Measurements from ENCODE around the gene TSPAN1.

TSPAN1 gene

DNA sequence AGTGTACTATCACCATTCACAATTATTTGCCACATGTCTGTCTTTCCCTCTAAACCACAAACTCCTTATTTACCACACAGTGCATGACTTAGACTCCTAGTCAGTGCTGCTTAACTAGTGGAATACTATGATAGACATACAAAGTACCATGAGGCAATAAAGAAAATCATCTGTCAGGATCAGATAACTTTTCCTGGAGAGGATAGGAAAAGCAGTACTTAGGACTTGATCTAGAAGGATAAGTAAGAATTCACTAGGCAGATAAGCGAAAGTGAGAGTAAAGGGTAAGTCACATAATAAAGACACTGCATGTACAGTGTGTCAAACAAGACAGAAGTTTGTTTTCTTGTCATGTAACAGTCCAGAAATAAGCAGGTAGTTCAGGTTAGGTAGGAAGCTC lies 21.2 kb upstream of the TSPAN1 start:
- Histone ChIP-seq H3K4me3 (ENCODE audit: low read depth, low read length) (no peak overlapping the region), H3K27ac (no peak overlapping the region), H3K36me3 (no peaks in the 10 kb centered on the region), H3K27me3 (ENCODE audit: insufficient read depth, low read depth, severe bottlenecking) (no peaks in the 10 kb centered on the region), H3K9me3 (ENCODE audit: severe bottlenecking) (no peaks in the 10 kb centered on the region)
- TF ChIP-seq, protein P1, sequence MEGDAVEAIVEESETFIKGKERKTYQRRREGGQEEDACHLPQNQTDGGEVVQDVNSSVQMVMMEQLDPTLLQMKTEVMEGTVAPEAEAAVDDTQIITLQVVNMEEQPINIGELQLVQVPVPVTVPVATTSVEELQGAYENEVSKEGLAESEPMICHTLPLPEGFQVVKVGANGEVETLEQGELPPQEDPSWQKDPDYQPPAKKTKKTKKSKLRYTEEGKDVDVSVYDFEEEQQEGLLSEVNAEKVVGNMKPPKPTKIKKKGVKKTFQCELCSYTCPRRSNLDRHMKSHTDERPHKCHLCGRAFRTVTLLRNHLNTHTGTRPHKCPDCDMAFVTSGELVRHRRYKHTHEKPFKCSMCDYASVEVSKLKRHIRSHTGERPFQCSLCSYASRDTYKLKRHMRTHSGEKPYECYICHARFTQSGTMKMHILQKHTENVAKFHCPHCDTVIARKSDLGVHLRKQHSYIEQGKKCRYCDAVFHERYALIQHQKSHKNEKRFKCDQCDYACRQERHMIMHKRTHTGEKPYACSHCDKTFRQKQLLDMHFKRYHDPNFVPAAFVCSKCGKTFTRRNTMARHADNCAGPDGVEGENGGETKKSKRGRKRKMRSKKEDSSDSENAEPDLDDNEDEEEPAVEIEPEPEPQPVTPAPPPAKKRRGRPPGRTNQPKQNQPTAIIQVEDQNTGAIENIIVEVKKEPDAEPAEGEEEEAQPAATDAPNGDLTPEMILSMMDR (IDR thresholded peaks at IDR 0.05; ENCODE audit: low read depth, low read length): no peak
- no peak for DNase-seq

GRCh38 chr1:46157916-46158311 lies 17.0 kb upstream of the TSPAN1 start:
- Histone ChIP-seq H3K9me3 (ENCODE audit: severe bottlenecking) (no peaks in the 10 kb centered on the region), H3K4me3 (ENCODE audit: low read depth, low read length) (no peak overlapping the region), H3K27me3 (ENCODE audit: insufficient read depth, low read depth, severe bottlenecking) (no peaks in the 10 kb centered on the region), H3K36me3 (no peaks in the 10 kb centered on the region), H3K27ac (no peak overlapping the region)
- no peak for DNase-seq
- TF ChIP-seq, protein P1 (IDR thresholded peaks at IDR 0.05; ENCODE audit: low read depth, low read length): no peak

DNA sequence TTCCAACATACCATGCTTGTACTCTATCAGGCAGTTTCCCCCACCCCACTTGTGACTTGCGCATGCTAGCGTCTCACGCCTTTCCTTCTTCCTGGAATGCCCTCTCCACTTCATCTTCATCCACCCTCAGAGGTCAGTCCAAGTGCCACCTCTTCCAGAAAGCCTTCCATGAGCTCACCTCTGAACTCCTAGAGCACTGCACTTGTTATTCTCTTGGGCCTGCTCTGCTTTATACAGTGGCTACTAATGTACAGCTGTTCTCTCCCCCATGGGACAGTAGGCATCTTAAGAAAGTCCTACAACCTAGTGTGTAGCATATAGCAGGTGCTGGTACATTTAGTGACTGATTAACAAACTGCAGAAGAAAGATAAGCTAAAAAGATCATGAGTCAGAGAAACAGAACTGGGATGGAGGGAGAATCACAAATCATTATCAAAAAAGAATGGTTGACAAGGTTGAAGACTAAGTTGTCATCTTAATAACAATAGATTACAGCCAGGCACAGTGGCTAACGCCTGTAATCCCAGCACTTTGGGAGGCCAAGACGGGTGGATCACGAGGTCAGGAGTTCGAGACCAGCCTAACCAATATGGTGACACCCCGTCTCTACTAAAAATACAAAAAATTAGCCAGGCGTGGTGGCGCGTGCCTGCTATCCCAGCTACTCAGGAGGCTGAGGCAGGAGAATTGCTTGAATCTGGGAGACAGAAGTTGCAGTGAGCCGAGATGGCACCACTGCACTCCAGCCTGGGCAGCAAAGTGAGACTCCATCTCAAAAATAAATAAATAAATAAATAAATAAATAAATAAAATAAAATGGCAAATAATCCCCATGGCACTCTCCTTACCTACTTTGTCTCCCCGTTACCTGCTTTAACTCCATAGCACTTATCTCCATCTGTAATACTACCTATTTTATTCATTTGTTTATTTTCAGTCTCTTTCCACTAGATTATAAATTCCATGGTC lies 16.3 kb upstream of the TSPAN1 start:
- Histone ChIP-seq H3K9me3 (ENCODE audit: severe bottlenecking) (no peaks in the 10 kb centered on the region), H3K4me3 (ENCODE audit: low read depth, low read length) (no peak overlapping the region), H3K27ac (no peak overlapping the region), H3K36me3 (no peaks in the 10 kb centered on the region), H3K27me3 (ENCODE audit: insufficient read depth, low read depth, severe bottlenecking) (no peaks in the 10 kb centered on the region)
- TF ChIP-seq, protein P1 (IDR thresholded peaks at IDR 0.05; ENCODE audit: low read depth, low read length): no peak
- no peak for DNase-seq

DNA sequence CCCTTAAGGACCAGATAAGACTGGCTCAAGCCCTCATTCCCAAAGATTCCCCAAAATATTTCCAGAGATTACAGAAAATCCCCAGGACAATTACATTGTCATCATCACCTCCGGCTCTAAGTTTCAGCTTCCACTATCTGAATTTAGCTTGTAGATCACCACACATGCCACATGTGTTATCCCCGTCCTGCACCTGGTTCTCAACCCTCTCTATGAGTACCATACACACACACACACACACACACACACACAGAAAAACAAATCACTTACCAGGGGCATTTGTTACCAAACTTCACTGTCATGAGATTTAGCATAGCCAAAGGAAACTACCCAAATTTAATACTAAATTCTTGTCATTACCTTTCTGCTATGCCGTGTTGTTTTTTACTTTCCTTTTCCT lies 15.4 kb upstream of the TSPAN1 start:
- no peaks in the 10 kb centered on the region for H3K36me3 ChIP-seq
- H3K27ac ChIP-seq: no peak overlapping the region
- DNase-seq: no peak
- H3K4me3 ChIP-seq (ENCODE audit: low read depth, low read length): no peak overlapping the region
- no peaks in the 10 kb centered on the region for H3K27me3 ChIP-seq (ENCODE audit: insufficient read depth, low read depth, severe bottlenecking)
- no peaks in the 10 kb centered on the region for H3K9me3 ChIP-seq (ENCODE audit: severe bottlenecking)
- TF ChIP-seq, protein P1 (IDR thresholded peaks at IDR 0.05; ENCODE audit: low read depth, low read length): no peak

GRCh38 chr1:46160212-46160611 lies 14.7 kb upstream of the TSPAN1 start:
- no peak for DNase-seq
- TF ChIP-seq, protein P1 (IDR thresholded peaks at IDR 0.05; ENCODE audit: low read depth, low read length): no peak
- Histone ChIP-seq H3K9me3 (ENCODE audit: severe bottlenecking) (no peaks in the 10 kb centered on the region), H3K4me3 (ENCODE audit: low read depth, low read length) (no peak overlapping the region), H3K27me3 (ENCODE audit: insufficient read depth, low read depth, severe bottlenecking) (no peaks in the 10 kb centered on the region), H3K27ac (no peak overlapping the region), H3K36me3 (no peaks in the 10 kb centered on the region)
